Stimulated activated CD4-positive, alpha-beta T cell treated with anti-CD3 and anti-CD28 coated beads, Interleukin-15, amount 100 ng/mL, for 24 hours (primary cell): ENCODE data around the gene DNAH9.
A peak's percentile ranks its signal among the peaks of the same experiment; 100 is the strongest.

Experiments
- DNase-seq: peaks from one replicate; pipeline ENCODE4 v3.0.0-alpha.2; 2020

The DNAH9 gene

GRCh38 chr17:11997147-11997971 lies 399.1 kb downstream of the DNAH9 start, which contains the start of gene ZNF18:
Gene ZNF18 (minus strand): TSS chr17:11997475. CDS start chr17:11992829, 4,646 bp downstream.
- peak; percentile 98 for DNase-seq

GRCh38 chr17:11997972-11998233 lies 399.6 kb downstream of the DNAH9 start:
- DNase-seq, result no peak

- DNase-seq, result no peak
These were observed 401.4 kb downstream of the DNAH9 start for GRCh38 chr17:11999696-12000095.

GRCh38 chr17:12007466-12007865 lies 409.2 kb downstream of the DNAH9 start:
- no peak for DNase-seq
